MCF 10A (cell line): Measurements from ENCODE around the gene GRIA1. TPM values are rescaled to one million over a fixed set of nuclear protein-coding genes. Genes with fewer than 3 reads are reported as not detected.

Experiments used
- BruUV-seq: library from RNA; stranded (reverse); fragments of 400-500 nt; replicated peaks from 2 replicates; lab custom pipeline; 2021; lab: Mats Ljungman, UMichigan
- CTCF ChIA-PET: fragments of 300-600 bp; sonication (Branson Sonifier 250); formaldehyde crosslinking; extraction: SDS; loops from one replicate; lab custom pipeline; 2021; ENCODE audit warnings: antibody characterized with exemption, inconsistent platforms; lab: Yijun Ruan, JAX
- POLR2A ChIA-PET: fragments of 300-600, 350-650 bp; sonication (Branson Sonifier 250); formaldehyde crosslinking; extraction: SDS; loops from one replicate; lab custom pipeline; 2020; ENCODE audit warnings: antibody characterized with exemption, inconsistent platforms; lab: Yijun Ruan, JAX
- DNase-seq: peaks from one replicate; pipeline ENCODE4 v3.0.0-alpha.2; 2018; ENCODE audit not compliant: unreplicated experiment
- H3K27ac Mint-ChIP-seq: one replicate; pipeline ENCODE4 v1.8.0; 2022; ENCODE audit warnings: mild to moderate bottlenecking, low read depth, mixed read lengths; ENCODE audit not compliant: unreplicated experiment
- H3K27me3 Mint-ChIP-seq: one replicate; pipeline ENCODE4 v1.8.0; 2022; ENCODE audit warnings: mixed read lengths; ENCODE audit not compliant: insufficient read depth, unreplicated experiment
- H3K36me3 Mint-ChIP-seq: one replicate; pipeline ENCODE4 v1.8.0; 2022; ENCODE audit warnings: mild to moderate bottlenecking, moderate library complexity, mixed read lengths; ENCODE audit not compliant: insufficient read depth, unreplicated experiment
- H3K4me1 Mint-ChIP-seq: one replicate; pipeline ENCODE4 v1.8.0; 2022; ENCODE audit warnings: mixed read lengths; ENCODE audit not compliant: insufficient read depth, unreplicated experiment
- H3K4me3 Mint-ChIP-seq: one replicate; pipeline ENCODE4 v1.8.0; 2022; ENCODE audit warnings: mild to moderate bottlenecking, moderate library complexity, mixed read lengths; ENCODE audit not compliant: unreplicated experiment
- H3K9me3 Mint-ChIP-seq: one replicate; pipeline ENCODE4 v1.8.0; 2022; ENCODE audit warnings: mixed read lengths; ENCODE audit not compliant: unreplicated experiment
- CTCF ChIP-seq: fragments of 200-600 bp; IDR thresholded peaks from one replicate; pipeline ENCODE4 v1.8.0; 2022; ENCODE audit warnings: antibody characterized with exemption, mild to moderate bottlenecking; ENCODE audit not compliant: unreplicated experiment
- intact Hi-C: fragments of 100-400 bp; cut with micrococcal nuclease; formaldehyde crosslinking; loops from 2 replicates; pipeline ENCODE4 v1.14.1; 2022
- total RNA-seq: library from RNA; stranded (reverse); gene quantifications from 2 replicates; pipeline ENCODE4 v1.2.3, GENCODE V29; 2022

GRIA1 gene
- total RNA-seq, 1 experiment from 2014 or later: not detected

GRCh38 chr5:153460421-153460820, 30.0 kb upstream of the GRIA1 start:
- CTCF ChIA-PET: interaction anchor here (0.6 to 1.8 kb wide), 4 partner anchors 36 to 928 kb away, joined by 3 to 11 read pairs (median 3); no protein-coding TSS in a partner anchor
- DNase-seq: no peak
- Mint-ChIP-seq H3K9me3 (no peaks in the 10 kb centered on the region), H3K27me3 (no peaks in the 10 kb centered on the region), H3K36me3 (no peaks in the 10 kb centered on the region), H3K4me3 (no peak overlapping the region), H3K27ac (no peak overlapping the region), H3K4me1 (peaks cover 14% of the 10 kb centered on the region)
- no TSS peak for BruUV-seq
- intact Hi-C loops: no loop called here
- no peak for TF ChIP-seq CTCF
- POLR2A ChIA-PET: interaction anchor here (1.3 kb wide), 1 partner anchor 14 kb away, joined by 5 read pairs; no protein-coding TSS in a partner anchor

- Mint-ChIP-seq H3K27ac (no peak overlapping the region), H3K27me3 (no peaks in the 10 kb centered on the region), H3K4me3 (no peak overlapping the region), H3K4me1 (peaks cover 14% of the 10 kb centered on the region), H3K36me3 (no peaks in the 10 kb centered on the region), H3K9me3 (no peaks in the 10 kb centered on the region)
- ChIA-PET POLR2A (interaction anchor here (0.7 to 1.3 kb wide), 2 partner anchors 15 to 263 kb away, joined by 3 to 5 read pairs; no protein-coding TSS in a partner anchor), CTCF (interaction anchor here (0.6 to 1.8 kb wide), 6 partner anchors 15 to 1792 kb away, joined by 3 to 11 read pairs (median 3); no protein-coding TSS in a partner anchor)
- no peak for DNase-seq
- BruUV-seq: no TSS peak
- TF ChIP-seq CTCF: no peak
- intact Hi-C loops: no loop called here
These were observed 29.1 kb upstream of the GRIA1 start for GRCh38 chr5:153461341-153461740.

DNA sequence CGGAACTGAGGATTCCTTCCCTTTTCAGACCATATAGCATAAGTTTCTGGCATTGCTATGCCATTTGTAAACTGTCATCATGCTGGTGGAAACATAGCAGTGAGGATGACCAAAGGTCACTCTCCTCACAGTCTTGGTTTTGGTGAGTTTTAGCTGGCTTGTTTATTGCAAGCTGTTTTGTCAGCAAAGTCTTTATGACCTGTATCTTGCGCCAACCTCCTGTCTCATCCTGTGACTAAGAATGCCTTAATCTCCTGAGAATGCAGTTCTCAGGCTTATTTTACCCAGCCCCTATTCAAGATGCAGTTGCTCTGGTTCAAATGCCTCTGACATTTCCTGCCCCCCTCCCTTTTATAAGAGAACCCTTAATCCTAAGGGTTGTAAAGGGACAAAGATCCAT, 26.7 kb upstream of the GRIA1 start:
- Mint-ChIP-seq H3K27me3 (no peaks in the 10 kb centered on the region), H3K4me1 (peaks cover 13% of the 10 kb centered on the region), H3K9me3 (no peaks in the 10 kb centered on the region), H3K4me3 (no peak overlapping the region), H3K36me3 (no peaks in the 10 kb centered on the region), H3K27ac (no peak overlapping the region)
- ChIA-PET CTCF (interaction anchor here (0.6 to 5.5 kb wide), 2 partner anchors 13 to 316 kb away, joined by 4 to 34 read pairs; no protein-coding TSS in a partner anchor), POLR2A (interaction anchor here (1.7 kb wide), 1 partner anchor 13 kb away, joined by 9 read pairs; no protein-coding TSS in a partner anchor)
- TF ChIP-seq CTCF: no peak
- peak; percentile 64 for DNase-seq
- no TSS peak for BruUV-seq
- intact Hi-C loops: no loop called here

DNA sequence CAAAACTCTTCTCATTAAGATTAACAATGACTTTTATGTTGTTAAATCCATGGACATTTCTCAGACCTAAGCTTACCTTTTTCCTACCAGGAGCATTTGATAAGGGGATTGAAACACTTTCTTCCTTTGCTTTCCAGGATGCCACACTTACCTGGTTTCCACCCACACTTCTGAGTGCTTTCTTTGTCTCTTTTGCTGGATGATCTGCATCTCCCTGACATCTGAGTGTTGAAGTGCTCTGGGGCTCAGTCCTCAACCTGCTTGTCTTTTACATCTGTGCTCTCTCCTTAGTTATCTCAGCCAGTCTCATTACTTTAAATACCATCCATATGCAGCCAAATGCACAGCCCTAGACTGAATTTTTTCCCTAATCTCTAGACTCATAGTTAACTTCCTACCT, 22.9 kb upstream of the GRIA1 start:
- DNase-seq: no peak
- peaks cover under 1% of the 10 kb centered on the region for H3K9me3 Mint-ChIP-seq
- no peaks in the 10 kb centered on the region for H3K36me3 Mint-ChIP-seq
- ChIA-PET CTCF (interaction anchor here (1.1 to 5.5 kb wide), 4 partner anchors 9 to 578 kb away, joined by 3 to 34 read pairs (median 4); no protein-coding TSS in a partner anchor), POLR2A (interaction anchor here (0.6 to 1.2 kb wide), 4 partner anchors 9 to 571 kb away, joined by 3 to 6 read pairs (median 3); partner anchors contain the start of genes FAM114A2 and MFAP3)
- H3K27ac Mint-ChIP-seq: no peak overlapping the region
- peaks cover 5% of the 10 kb centered on the region for H3K4me1 Mint-ChIP-seq
- TF ChIP-seq CTCF: no peak
- H3K4me3 Mint-ChIP-seq: no peak overlapping the region
- no TSS peak for BruUV-seq
- H3K27me3 Mint-ChIP-seq: no peaks in the 10 kb centered on the region
- intact Hi-C loops: no loop called here
